Colonic mucosa (tissue), 4 donors: ENCODE data around the gene COQ10A. TPM values are rescaled to one million over a fixed set of nuclear protein-coding genes. Genes with fewer than 3 reads are reported as not detected.
"Not testable (repeated sequence)": the region's sequence is repeated elsewhere in the genome, so short reads cannot be mapped to it uniquely, and the experiment has no call there.

Experiments used
- DNase-seq: peaks from one replicate; pipeline ENCODE4 v3.0.0-alpha.2; 2020
- H3K27ac ChIP-seq: fragments of 200-600 bp; one replicate; pipeline ENCODE4 v1.8.0; 2021
- H3K27me3 ChIP-seq: fragments of 200-600 bp; one replicate; pipeline ENCODE4 v1.8.0; 2021
- H3K36me3 ChIP-seq: fragments of 200-600 bp; one replicate; pipeline ENCODE4 v1.8.0; 2021
- H3K4me1 ChIP-seq: fragments of 200-600 bp; one replicate; pipeline ENCODE4 v1.8.0; 2021; ENCODE audit warnings: mild to moderate bottlenecking
- H3K4me3 ChIP-seq: fragments of 200-600 bp; one replicate; pipeline ENCODE4 v1.8.0; 2021
- H3K9ac ChIP-seq, 2 donors: one replicate each; pipeline ENCODE4 v1.7.0; 2013; ENCODE audit warnings: control low read depth in 2 of 2, low read depth in 2 of 2, low read length in 2 of 2
- H3K9me3 ChIP-seq: fragments of 200-600 bp; one replicate; pipeline ENCODE4 v1.8.0; 2021
- intact Hi-C: fragments of 100-400 bp; cut with DNase I; formaldehyde crosslinking; loops from one replicate; pipeline ENCODE4 v1.14.1; 2022
- total RNA-seq, 2 donors: library from RNA; stranded (reverse); fragmentation: NEBNext Ultra II Directional in 1 of 2; extraction: Animal tissue kit (Norgen Biotek cat#: 25700) in 1 of 2; gene quantifications; one replicate each; pipeline ENCODE4 v1.2.1, GENCODE V29; 2021
- TF ChIP-seq, protein P1 (sequence below): fragments of 200-600 bp; IDR thresholded peaks from one replicate; pipeline ENCODE4 v1.8.0; 2022; ENCODE audit warnings: antibody characterized with exemption, mild to moderate bottlenecking
- donor health status: healthy.
- donor health status: DM: no; HTN: no; CAD: no.
- donor health status: DM: no; HTN: no; CAD: no.

COQ10A gene
- total RNA-seq, 2 donors from 2014 or later = 4.2 to 4.5 TPM

- intact Hi-C loops = no loop called here
- H3K4me1 ChIP-seq = no peaks in the 10 kb centered on the region
Observed at GRCh38 chr12:56282579-56282978, 15.8 kb downstream of the COQ10A start.

DNA sequence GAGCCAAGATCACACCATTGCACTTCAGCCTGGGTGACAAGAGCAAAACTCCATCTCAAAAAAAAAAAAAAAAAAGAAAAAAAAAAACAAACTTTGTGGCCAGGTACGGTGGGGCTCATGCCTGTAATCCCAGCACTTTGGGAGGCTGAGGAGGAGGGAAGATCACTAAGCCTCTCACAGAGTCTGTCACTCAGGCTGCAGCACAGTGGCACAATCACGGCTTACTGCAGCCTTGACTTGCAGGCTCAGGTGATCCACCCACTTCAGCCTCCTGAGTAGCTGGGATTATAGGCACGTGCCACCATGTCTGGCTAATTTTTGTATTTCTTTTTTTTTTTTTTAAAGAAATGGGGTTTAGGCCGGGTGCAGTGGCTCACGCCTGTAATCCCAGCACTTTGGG, 17.5 kb downstream of the COQ10A start:
- H3K9ac ChIP-seq, DNase-seq, intact Hi-C loops, H3K27me3 ChIP-seq, H3K9me3 ChIP-seq, H3K27ac ChIP-seq, H3K4me3 ChIP-seq, H3K4me1 ChIP-seq: not testable (repeated sequence)
- H3K36me3 ChIP-seq = peaks cover 25% of the 10 kb centered on the region

More at GRCh38 chr12:56282579-56282978, 15.8 kb downstream of the COQ10A start:
- H3K9ac ChIP-seq = no peak overlapping the region
- H3K27me3 ChIP-seq = no peaks in the 10 kb centered on the region
- no peak for DNase-seq
- H3K36me3 ChIP-seq = peaks cover 28% of the 10 kb centered on the region
- no peak overlapping the region for H3K27ac ChIP-seq
- TF ChIP-seq, protein P1, sequence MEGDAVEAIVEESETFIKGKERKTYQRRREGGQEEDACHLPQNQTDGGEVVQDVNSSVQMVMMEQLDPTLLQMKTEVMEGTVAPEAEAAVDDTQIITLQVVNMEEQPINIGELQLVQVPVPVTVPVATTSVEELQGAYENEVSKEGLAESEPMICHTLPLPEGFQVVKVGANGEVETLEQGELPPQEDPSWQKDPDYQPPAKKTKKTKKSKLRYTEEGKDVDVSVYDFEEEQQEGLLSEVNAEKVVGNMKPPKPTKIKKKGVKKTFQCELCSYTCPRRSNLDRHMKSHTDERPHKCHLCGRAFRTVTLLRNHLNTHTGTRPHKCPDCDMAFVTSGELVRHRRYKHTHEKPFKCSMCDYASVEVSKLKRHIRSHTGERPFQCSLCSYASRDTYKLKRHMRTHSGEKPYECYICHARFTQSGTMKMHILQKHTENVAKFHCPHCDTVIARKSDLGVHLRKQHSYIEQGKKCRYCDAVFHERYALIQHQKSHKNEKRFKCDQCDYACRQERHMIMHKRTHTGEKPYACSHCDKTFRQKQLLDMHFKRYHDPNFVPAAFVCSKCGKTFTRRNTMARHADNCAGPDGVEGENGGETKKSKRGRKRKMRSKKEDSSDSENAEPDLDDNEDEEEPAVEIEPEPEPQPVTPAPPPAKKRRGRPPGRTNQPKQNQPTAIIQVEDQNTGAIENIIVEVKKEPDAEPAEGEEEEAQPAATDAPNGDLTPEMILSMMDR = no peak
- no peaks in the 10 kb centered on the region for H3K9me3 ChIP-seq
- H3K4me3 ChIP-seq = no peak overlapping the region

- H3K9ac ChIP-seq = no peak overlapping the region
- no peak overlapping the region for H3K27ac ChIP-seq
- H3K9me3 ChIP-seq = no peaks in the 10 kb centered on the region
- DNase-seq = no peak
- H3K36me3 ChIP-seq = peaks cover 29% of the 10 kb centered on the region
- no peaks in the 10 kb centered on the region for H3K27me3 ChIP-seq
- TF ChIP-seq, protein P1 = no peak
- H3K4me3 ChIP-seq = no peak overlapping the region
- no peaks in the 10 kb centered on the region for H3K4me1 ChIP-seq
- intact Hi-C loops = no loop called here
Observed at GRCh38 chr12:56286044-56286830, 19.5 kb downstream of the COQ10A start.

GRCh38 chr12:56288705-56289387, 22.1 kb downstream of the COQ10A start:
- H3K36me3 ChIP-seq = peaks cover 7% of the 10 kb centered on the region
- no peak overlapping the region for H3K27ac ChIP-seq
- no peak overlapping the region for H3K4me3 ChIP-seq
- H3K27me3 ChIP-seq = no peaks in the 10 kb centered on the region
- intact Hi-C loops = no loop called here
- no peaks in the 10 kb centered on the region for H3K4me1 ChIP-seq
- no peaks in the 10 kb centered on the region for H3K9me3 ChIP-seq
- H3K9ac ChIP-seq = no peak overlapping the region
- DNase-seq = no peak
- TF ChIP-seq, protein P1 = no peak

DNA sequence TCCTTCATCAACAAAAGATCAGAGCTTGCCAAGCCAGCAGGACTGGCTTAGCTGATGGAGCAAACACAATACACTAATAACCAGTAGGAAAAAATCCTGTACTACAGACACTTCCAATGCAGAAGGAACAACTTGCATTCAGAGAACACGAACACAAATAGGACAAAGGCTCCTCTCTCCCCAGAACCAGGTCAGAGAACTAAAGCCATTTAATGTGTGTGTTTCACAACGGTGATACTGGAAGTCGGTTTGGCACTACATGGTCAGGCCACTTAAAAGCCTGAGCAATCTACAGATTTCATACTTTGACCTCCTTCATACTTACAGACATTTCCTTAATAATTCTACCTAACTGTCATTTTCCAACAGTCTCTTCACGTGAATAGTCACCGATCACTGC, 27.1 kb downstream of the COQ10A start:
- intact Hi-C loops = loop anchor here (10.0 kb wide), 1 partner anchor 89 kb away; no protein-coding TSS in a partner anchor
- Histone ChIP-seq H3K4me3 (no peak overlapping the region), H3K36me3 (peaks cover 7% of the 10 kb centered on the region), H3K27me3 (no peaks in the 10 kb centered on the region), H3K9ac (no peak overlapping the region), H3K4me1 (peaks cover 23% of the 10 kb centered on the region), H3K27ac (no peak overlapping the region), H3K9me3 (no peaks in the 10 kb centered on the region)
- TF ChIP-seq, protein P1 = no peak
- DNase-seq = no peak

DNA sequence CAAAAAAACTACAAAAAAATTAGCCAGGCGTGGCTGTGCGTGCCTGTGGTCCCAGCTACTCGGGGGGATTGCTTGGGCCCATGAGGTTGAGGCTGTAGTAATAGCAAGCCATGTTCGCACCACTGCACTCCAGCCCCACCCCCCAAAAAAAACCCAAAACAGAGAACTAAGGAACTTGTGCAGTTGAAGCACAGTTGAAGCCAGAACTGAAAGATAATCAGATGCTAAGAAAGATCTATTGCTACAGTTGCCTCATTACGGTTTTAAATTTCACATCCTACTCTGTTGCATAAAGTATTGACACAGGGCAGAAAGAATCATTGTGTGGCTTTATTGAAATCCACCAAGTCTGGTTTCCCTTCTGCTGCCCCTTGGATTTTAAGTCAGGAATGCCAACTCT, 29.6 kb downstream of the COQ10A start:
- Histone ChIP-seq H3K27me3 (no peaks in the 10 kb centered on the region), H3K27ac (no peak overlapping the region), H3K36me3 (no peaks in the 10 kb centered on the region), H3K9ac (no peak overlapping the region), H3K4me1 (peaks cover 29% of the 10 kb centered on the region), H3K4me3 (no peak overlapping the region), H3K9me3 (no peaks in the 10 kb centered on the region)
- no peak for DNase-seq
- intact Hi-C loops = loop anchor here (10.0 kb wide), 1 partner anchor 91 kb away; no protein-coding TSS in a partner anchor
- TF ChIP-seq, protein P1 = no peak
